ENCODE measurements around the gene RAB4B.
"Not testable (repeated sequence)": the region's sequence is repeated elsewhere in the genome, so short reads cannot be mapped to it uniquely, and the experiment has no call there.

The RAB4B gene

DNA sequence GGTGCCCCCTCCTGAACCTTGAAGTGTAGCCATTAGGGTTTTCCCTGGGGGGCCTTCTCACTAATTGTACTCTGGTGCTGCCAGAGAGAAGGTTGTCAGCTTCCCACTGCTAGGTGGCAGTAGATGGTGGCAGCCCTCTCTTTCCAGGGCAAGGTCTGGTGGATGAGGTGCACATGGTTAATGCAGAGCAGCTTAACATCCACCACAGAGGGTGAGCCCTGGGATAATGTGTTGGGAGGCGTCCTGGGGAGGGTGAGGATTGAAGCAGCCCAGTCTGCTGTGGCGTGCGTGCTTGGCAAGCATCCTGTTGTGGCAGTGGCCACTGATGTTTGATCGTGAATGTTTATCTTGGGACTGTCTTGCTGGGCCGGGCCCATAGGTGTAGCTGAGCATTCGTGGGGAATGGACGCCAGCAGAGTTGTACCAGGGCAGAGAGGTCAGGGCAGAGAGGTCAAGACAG, 26.8 kb downstream of the RAB4B start:
- no peak for DNase-seq

- no peak for DNase-seq
These were observed 27.3 kb downstream of the RAB4B start for GRCh38 chr19:40805258-40805868.

DNA sequence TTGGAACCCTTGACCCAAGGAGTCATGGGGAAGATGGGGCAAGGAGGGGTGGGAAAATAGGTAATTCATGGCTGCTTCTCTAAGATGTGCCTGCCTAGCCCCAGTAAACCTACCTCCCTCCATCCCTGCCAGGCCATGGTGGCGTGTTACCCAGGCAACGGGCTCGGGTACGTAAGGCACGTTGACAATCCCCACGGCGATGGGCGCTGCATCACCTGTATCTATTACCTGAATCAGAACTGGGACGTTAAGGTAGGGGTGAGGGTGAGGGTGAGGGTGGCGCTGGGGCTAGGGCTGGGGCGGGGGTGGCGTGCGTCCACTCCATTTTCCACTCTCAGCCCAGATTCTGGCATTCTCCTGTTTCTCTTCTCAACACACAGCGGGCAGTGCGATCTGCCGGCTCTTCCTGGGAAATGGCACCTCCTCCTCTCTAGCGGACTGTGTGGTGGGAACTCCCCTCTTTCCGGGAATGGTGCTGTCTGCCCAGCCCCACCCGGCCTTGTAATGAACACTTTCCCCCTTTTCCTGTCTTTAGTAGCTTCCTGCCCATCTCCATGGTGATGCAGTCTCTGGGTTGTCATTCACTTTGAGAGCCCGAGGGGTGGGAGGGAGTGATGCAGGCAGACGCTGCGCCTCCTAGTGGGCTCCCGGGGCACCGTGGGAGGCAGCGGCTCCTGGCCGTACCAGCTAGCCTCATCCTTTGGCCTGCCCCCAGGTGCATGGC, 28.5 kb downstream of the RAB4B start:
- DNase-seq = peak; percentile 58 to 82

DNA sequence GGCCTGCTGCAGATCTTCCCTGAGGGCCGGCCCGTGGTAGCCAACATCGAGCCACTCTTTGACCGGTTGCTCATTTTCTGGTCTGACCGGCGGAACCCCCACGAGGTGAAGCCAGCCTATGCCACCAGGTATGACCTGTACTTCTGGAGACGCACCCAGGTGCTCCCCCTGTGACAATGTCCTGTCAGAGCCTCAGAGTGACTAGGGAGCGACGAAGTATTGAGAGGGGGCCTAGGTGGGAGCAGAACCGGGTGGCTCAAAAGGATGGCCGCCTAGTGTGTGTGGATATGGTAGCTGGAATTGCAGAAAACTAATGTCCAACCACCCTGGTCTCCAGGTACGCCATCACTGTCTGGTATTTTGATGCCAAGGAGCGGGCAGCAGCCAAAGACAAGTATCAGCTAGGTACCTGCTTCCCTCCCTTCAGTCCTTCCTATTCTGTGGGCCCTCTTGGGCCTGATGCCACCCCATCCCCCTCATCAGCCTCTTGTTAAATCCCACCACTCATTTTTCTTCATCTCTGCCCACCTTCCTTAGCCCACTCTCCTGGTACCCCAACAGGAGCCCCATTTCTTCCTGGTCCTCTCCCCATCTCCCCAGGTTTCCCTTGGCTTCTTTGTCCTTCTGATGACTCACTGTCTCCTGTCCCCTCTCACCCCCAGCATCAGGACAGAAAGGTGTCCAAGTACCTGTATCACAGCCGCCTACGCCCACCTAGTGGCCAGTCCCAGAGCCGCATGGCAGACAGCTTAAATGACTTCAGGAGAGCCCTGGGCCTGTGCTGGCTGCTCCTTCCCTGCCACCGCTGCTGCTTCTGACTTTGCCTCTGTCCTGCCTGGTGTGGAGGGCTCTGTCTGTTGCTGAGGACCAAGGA, 29.3 kb downstream of the RAB4B start:
- DNase-seq = no peak

DNA sequence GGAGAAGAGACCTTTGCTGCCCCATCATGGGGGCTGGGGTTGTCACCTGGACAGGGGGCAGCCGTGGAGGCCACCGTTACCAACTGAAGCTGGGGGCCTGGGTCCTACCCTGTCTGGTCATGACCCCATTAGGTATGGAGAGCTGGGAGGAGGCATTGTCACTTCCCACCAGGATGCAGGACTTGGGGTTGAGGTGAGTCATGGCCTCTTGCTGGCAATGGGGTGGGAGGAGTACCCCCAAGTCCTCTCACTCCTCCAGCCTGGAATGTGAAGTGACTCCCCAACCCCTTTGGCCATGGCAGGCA, 29.9 kb downstream of the RAB4B start:
- no peak for DNase-seq

GRCh38 chr19:40808497-40808896, 30.4 kb downstream of the RAB4B start:
- no peak for DNase-seq

GRCh38 chr19:40809358-40810086, 31.5 kb downstream of the RAB4B start:
- no peak for DNase-seq

DNA sequence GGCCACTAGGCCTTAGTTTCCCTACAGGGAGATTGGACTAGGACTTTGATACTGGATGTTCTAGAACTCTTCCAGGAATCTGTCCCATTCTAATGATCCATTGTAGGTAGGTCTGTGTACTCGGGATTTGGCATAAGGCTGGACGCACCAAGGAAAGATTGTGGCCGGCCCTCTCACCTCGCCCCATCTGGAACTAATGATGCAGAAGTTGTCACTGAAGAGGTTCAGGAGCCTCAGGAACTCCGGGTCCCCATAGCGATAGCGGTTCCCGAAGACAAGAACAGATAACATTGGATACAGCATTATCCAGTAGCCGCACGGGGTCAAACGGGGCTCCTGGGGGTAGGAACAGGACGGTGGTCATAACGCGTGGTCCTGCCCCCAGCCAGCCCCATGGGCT, 32.1 kb downstream of the RAB4B start:
- no peak for DNase-seq

GRCh38 chr19:40810649-40811408, 32.8 kb downstream of the RAB4B start:
- DNase-seq = peak in 1 of 2 experiments; percentile 58

DNA sequence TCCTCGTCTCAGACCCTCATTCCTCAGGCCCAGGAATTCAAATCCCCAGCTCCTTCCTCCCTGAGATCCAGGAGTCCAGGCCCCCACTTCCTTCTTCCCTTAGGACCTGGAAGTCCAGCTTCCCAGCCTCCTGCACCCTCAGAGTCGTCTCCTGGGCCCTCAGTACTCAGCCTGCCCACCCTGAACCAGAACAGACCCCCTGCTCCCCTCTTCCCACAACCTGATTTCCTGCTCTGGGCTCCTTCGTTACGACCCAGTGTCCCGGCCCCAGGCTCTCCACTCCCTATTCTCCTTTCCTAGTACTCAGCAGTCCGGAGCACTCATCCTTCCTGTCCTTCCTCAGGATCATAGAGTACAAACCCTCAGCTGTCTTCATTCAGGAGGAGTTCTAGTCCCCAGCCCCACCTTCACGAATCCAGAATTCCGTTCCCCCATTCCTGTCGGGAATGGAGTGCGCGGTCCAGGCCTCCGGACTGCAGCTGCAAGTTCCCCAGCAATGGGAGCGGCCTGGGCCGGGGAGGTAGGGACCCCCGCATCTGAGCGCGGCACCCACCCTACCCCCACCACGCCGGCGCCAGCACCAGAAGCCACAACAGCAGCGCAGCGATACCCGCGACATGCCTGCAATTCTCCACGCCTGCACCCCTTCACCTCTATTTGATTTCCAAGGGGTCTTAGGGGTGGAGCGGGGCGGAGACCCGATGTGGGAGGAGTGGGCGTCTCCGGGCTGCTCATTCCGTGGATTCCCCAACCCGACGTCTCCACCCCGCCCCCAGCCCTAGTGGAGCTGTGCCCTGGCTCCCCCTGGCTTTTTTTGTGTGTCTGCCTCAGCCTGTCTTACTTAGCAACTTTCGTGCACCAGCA, 33.7 kb downstream of the RAB4B start:
- no peak for DNase-seq

DNA sequence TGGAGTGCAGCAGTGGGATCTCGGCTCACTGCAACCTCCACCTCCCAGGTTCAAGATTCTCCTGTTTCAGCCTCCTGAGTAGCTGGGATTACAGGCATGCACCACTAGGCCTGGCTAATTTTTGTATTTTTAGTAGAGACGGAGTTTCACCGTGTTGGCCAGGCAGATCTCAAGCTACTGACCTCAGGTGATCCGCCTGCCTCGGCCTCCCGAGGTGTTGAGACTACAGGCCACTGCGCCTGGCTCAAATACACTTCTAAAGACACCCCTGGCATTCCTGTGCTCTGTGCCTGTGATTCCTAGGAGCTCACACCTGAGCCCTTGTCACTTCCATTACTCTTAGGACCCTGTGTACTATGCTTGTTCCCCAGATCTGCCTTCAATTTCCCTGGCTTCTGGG, 34.5 kb downstream of the RAB4B start:
- not testable (repeated sequence) for DNase-seq

GRCh38 chr19:40813182-40813581, 35.1 kb downstream of the RAB4B start:
- DNase-seq = no peak

DNA sequence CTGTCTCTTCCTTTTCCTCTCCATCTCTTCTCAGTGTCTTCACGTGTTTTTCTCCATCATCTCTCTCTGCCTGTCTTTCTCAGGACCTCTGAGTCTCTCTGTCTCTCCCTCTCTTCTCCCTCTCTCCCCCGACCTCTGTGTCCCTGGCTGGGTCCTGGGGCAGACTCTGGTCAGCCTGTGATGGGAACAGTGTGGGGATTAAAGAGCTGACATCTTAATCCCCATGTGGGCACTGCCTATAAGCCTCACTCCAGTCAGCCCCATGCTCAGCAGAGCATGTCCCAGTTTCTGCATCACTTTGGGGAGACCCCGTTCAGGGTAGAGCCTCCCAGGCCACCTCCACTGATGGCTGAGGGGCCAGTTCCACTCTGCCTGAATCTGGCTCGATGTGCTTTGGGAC, 37.2 kb downstream of the RAB4B start:
- DNase-seq = no peak

DNA sequence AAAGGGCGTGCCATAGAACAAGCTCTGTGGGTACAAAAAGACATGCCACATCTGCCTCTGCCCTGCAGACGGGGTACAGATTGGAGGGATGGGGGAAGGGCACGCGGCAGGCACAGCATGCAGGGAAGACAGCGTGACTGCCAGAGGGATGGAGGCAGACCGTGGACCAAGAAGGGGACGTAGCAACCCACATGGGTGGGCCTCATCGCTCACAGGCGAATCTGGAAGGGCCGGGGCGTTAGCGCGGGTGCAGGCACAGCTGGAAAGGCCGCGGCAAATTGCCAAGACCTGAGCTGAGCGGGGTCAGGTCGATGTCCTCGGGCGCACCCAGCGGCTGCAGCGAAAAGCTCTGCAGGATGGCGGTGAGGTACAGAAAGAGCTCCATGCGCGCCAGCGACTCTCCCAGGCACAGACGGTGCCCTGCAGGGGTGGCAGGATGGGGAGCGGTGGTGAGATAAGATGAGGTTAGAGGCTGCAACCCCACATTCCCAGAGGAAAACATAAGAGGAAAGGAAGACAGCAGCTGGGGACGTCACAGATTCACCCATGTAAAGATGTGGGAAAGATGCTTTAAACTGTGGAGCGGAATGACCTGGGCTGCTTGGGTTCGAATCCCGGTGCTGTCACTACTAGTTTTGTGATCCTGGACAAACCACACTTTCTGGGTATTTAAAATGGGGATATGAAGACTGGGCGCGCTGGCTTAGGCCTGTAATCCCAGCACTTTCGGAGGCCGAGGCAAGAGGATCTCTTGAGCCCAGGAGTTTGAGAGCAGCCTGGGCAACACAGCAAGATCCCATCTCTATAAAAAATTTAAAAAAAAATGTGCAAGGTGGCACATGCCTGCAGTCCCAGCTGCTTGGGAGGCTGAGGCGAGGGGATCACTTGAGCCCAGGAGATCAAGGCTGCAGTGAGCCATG, 40.7 kb downstream of the RAB4B start:
- not testable (repeated sequence) for DNase-seq

- peak in 1 of 2 experiments; percentile 33 for DNase-seq
These were observed 41.6 kb downstream of the RAB4B start for GRCh38 chr19:40819479-40820234.

GRCh38 chr19:40822161-40822560, 44.1 kb downstream of the RAB4B start:
- no peak for DNase-seq

DNA sequence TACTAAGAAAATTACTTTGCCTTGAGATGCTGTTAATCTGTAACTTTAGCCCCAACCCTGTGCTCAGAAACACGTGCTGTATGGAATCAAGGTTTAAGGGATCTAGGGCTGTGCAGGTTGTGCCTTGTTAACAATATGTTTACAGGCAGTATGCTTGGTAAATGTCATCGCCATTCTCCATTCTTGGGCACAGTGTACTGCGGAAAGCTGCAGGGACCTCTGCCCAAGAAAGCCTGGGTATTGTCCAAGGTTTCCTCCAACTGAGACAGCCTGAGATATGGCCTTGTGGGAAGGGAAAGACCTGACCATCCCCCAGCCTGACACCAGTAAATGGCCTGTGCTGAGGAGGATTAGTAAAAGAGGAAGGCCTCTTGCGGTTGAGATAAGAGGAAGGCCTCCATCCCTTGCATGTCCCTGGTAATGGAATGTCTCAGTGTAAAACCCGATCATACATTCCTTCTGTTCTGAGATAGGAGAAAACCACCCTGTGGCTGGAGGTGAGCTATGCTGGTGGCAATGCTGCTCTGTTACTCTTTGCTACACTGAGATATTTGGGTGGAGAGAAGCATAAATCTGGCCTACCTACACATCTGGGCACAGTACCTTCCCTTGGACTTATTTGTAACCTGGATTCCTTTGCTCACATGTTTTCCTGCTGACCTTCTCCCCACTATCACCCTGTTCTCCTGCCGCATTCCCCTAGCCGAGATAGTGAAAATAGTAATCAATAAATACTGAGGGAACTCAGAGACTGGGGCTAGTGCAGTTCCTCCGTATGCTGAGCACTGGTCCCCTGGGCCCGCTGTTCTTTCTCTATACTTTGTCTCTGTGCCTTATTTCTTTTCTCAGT, 44.9 kb downstream of the RAB4B start:
- DNase-seq = not testable (repeated sequence)

DNA sequence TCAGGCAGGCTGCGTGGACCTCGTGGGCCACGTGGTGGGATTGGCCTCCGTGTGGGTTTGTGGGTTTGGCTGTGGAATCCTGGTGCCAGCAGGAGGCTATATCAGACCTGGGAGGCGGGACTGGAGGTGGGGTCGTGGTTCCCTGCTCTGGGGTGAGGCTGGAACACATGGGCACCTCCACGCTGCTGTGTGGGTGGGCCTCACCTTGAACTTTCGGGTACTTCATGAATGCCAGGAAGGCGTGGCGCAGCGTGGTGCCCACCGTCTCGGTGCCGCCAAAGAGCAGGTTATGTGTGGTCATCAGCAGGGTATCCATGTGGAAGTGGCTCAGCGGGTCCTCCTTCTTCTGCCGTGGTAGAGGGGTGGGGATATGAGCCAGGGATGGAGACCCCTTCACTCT, 46.9 kb downstream of the RAB4B start:
- not testable (repeated sequence) for DNase-seq
